HEK293T (cell line): Measurements from ENCODE around the gene CFD.

Source experiments
- ARNT ChIP-seq: fragments of 450-650 bp; IDR thresholded peaks from 2 replicates; pipeline ENCODE4 v1.6.1; 2017; ENCODE audit warnings: mild to moderate bottlenecking
- SUZ12 ChIP-seq: fragments of 450-650 bp; IDR thresholded peaks from 2 replicates; pipeline ENCODE4 v1.6.1; 2016; ENCODE audit warnings: mild to moderate bottlenecking

- TF ChIP-seq SUZ12, result no peak
- no peak for TF ChIP-seq ARNT
These were observed 39.2 kb downstream of the CFD start for GRCh38 chr19:898663-899062.
